ENCODE results near the gene KIAA0232.

Gene KIAA0232

GRCh38 chr4:6852582-6852981 is 70.1 kb downstream of the KIAA0232 start:
- no peak for DNase-seq

DNA sequence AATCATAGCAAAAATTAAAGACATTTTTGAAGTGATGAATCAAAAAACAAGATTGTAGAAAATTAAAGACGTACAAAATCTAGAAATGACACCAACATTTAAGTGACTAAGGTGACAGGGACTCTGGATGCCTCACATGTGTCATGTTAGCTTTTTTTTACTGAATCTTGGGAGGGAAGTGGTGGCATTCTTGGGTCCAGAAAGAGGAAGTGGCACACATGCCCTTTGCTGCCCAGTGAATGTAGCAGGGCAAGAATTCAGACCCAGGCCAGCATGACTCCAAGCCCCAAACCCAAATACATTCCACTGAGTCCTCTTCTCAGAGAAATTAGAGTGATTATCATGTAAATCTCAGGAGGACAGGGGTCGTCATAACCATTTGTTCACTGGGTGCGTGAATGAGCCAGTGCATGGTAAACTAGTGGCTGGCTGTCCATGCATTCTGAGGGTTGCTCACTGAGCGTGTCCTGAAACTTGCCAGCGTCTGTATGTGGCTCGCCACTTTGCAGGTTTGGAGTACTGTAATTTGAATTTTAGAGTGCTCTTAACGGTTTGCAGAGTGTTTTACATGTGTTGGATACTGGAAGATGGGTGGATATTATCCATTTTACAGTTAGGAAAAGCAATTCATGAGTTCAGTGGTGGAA is 71.7 kb downstream of the KIAA0232 start:
- DNase-seq: no peak

DNA sequence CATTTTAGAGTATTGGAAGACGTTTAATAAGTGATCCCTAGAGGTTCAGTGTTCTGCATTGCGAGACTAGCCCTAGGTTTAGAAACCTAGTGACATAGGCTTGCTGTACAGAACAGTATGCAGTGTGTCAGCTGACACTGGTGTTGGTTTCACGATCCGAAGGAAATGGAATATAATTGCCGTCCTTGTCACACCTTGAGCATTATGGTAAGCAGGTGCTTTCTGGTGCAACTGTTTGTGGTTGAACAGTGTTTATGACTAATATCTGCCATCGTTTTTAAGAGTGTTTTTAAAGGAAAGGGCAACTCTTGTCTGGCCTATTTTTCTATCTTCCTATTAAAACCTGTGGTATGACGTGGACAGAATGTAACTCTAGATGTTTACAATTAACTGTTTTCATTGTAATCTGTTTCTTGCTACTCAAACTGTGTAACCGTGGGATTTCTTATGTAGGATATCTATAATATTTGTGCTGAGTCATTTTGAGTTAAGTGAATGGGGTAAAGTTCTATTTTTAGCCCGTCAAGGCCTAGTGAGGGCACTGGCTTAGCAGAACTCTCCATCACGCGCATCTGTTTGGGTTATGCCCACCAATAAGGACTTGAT is 73.3 kb downstream of the KIAA0232 start:
- peak; percentile 58 for DNase-seq

GRCh38 chr4:6856391-6856790 is 73.9 kb downstream of the KIAA0232 start:
- DNase-seq: peak; percentile 18

GRCh38 chr4:6857009-6857882 is 74.7 kb downstream of the KIAA0232 start:
- DNase-seq: no peak

DNA sequence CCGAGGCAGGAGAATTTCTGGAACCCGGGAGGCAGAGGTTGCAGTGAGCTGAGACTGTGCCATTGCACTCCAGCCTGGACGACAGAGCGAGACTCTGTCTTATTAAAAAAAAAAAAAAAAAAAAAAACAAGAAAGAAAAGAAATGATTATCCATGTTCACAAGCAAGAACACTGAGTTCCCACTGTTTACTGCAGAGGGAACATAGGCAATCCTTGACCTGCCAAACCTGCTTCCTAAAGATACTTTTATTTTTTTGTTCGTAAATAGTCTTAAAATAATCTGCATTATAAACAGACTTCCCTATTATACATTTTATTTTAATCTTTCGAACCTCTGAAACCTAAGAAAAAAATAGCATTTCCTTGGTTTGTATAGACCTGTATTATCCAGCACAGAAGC is 76.5 kb downstream of the KIAA0232 start:
- no peak for DNase-seq

DNA sequence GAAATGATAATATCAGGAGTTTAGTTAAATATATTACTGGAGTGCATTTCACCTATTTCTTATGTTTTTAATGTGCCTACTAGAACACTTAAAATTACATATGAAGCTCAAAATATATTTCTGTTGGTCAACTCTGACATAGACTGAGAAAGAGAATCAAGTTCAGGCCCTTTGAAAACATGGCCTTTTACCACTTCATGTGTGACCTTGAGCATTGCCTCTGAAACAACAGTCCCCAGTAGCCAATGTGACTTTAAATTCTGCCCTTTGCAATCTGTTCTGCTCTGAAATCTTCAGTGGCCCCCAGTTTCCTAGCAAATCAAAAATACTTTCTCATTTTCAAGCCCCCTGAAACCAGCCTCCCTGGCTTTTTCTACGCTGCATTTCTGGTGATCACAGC is 77.0 kb downstream of the KIAA0232 start:
- no peak for DNase-seq

GRCh38 chr4:6868386-6868785 is 85.9 kb downstream of the KIAA0232 start:
- DNase-seq: no peak

DNA sequence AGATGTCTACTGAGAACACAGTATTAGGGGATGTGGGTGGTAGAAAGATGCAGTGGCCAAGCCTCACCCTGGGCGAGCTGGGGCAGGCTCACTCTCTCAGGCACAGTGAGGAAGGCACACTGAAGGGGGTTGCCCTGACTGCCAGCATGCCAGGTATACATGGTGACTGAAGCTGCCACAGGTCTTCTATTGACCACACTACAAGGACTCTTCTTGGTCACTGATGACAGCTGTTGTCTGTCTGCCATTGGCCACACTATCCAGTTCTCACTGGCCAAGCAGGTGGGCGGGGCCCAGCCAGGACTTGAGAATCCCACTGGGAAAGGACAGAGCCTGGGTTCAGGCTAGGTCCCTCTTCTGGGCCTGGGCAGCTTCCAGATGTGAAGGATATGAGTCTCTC is 87.4 kb downstream of the KIAA0232 start:
- DNase-seq: no peak

GRCh38 chr4:6873291-6873690 is 90.8 kb downstream of the KIAA0232 start:
- DNase-seq: no peak

DNA sequence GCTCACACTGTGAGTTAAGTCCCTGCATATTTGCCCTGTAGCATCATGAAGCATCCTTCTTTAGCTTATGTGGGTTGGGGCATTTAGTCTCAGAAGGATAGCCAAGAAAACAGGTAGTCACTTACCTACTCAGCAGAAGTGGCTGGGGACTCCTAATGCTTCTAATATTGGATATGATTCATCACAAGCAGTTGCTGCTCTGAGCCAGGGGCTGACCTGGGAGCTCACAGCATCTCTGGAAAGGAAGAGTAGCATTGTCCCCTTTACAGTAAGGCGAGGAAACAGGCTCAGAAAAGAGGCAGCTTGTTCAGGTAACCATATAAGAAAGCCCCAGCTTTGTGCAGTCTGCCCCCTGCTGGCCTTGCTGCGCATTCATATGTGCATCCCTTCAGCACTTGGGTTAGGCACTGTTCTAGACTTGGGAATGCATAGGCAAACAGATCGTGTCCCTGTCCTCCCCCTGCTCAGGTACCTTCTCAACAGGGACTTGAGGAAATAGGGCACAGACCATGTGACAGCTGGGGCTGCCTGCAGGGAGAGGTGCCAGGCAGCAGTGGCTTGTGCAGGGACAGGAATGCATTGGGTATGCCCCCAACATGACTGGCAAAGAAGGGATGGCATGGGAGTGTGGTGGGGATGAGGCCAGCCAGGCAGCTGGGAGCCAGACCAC is 91.4 kb downstream of the KIAA0232 start:
- peak; percentile 43 for DNase-seq

- DNase-seq: no peak
Measured at GRCh38 chr4:6874981-6875380, 92.5 kb downstream of the KIAA0232 start.

DNA sequence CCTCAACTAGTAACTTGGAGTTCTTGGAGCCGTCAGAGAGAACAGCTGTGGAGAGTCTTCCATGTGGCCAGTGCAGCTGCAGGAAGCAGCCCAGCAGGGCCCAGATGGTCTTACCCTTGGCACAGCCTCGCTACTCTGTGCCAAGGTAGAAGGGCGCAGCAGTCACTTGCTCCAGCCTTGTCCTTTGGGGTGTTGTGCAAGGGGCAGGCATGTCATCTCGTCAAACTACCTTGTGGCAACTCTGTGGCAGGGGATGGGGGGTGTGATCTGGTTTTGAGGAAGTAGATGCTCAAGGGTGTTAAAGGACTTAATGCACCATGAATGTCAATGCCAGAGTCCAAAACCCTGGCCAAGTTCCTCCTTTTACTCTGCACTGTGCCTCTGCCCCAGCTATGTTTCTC is 92.9 kb downstream of the KIAA0232 start:
- DNase-seq: no peak

GRCh38 chr4:6876440-6876839 is 93.9 kb downstream of the KIAA0232 start:
- peak; percentile 21 for DNase-seq

- DNase-seq: no peak
Measured at GRCh38 chr4:6877067-6877466, 94.5 kb downstream of the KIAA0232 start.

- no peak for DNase-seq
Measured at GRCh38 chr4:6878451-6879059, 96.0 kb downstream of the KIAA0232 start.

DNA sequence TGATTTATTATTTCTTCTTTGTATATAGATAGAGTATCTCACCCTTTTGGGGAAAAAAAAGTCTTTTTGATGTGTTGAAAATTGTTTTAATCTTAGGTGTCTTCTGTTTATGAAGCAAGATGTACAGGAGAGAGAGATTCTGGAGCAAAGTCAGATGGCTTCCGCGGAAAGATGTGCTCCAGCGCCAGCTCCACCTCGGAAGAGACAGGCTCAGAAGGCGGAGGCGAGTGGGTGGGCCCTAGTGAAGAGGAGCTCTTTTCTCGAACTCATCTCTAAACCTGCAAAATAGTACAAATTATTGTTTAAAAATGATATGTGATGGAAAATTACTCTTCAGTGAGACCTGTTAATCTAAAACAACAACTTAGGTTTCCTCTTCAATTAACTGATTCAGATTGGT is 98.2 kb downstream of the KIAA0232 start:
- no peak for DNase-seq

- DNase-seq: no peak
Measured at GRCh38 chr4:6881908-6882307, 99.4 kb downstream of the KIAA0232 start.

DNA sequence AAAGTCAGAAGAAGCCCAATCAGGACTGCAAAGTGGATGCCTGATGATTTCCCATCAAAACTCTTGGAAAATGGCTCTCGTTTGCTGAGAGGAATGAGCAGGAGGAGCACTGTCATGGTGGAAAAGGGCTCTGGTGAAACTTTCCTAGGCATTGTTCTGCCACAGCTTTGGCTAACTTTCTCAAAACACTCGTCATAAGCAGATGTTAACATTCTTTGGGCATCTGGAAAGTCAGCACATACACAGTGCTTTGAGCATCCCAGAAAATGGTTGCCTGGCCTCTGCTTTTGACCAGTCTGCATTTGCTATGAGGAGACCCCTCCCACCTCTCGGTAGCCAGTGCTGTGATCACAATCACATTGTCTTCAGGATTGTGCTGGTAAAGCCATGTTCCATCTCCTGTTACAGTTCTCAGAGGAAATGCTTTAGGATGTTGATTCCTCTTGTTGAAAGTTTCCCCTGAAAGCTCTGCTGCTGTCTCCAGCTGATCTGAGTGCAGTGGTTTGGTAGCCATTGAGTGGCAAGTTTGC is 101.9 kb downstream of the KIAA0232 start:
- no peak for DNase-seq

DNA sequence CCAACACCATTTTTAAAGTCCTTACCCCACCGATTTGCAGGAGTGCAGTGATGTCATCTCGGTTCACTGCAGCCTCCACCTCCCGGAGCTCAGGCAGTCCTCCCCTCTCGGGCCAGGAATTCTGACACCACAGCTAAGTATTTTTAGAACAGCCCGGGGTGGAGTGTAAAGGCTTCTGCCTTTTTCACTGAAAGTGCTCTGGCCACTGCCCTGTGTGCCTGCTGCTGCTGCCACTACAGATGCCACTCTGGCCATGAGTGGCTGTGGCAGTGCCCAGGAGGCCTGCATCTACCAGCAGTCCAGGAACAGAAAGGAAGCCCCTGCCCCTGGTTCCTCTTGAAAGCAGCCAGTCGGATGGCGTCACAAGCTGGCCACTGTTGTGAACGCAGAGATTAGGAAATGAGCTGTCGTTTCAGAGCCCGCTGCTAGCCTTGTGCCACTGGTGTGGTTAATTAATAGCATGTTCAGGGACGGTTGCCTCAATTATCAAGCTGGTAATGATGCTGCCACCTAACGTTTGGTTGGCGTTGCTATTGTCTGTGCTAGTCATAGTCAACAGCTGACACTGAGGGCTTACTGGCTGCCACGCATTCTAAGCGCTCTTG is 103.5 kb downstream of the KIAA0232 start:
- peak; percentile 51 for DNase-seq

- no peak for DNase-seq
Measured at GRCh38 chr4:6886886-6887285, 104.4 kb downstream of the KIAA0232 start.

All from fibroblast of skin of abdomen (primary cell).